ENCODE data around the gene LRPAP1.

The LRPAP1 gene

DNA sequence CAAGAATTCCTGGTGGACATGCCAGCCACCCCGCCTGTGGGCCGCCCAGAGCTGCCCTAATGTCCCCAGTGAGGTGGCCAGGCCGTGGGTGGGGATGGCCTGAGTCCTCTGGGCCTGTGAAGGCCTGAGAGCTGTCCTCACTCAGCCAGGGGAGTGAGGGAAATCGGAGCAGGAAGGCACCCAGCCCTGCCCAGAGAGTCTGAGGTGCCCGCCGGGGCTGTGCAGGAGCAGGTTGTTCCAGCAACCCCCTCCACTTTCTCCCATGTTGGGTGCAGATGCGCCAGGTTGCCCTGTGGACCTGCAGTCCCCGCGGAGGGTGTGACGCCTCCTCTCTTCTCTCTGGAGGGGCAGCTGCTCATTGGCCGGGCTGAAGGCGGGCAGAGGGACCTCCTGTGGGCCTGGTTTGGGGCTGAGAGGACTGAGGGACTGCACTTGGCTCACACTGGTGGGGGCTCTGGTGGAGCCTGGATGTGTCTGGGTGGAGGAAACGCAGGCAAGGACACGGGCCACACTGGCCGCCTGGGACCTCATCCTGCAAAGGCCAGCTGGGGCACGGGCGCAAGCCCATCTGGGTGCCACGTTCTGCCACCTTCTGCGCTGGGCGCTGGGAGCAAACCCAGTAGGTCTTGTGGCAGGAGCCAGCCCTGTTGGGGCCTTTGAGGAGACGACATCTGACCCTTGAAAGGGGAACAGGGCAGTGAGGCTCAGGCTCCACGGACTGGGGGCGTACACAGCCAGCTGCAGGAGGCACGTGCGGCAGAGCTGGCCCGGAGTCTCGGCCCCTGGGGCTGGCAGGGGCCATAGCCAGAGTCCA, 55.1 kb downstream of the LRPAP1 start:
- no peak for DNase-seq (ENCODE audit: extremely low read depth, insufficient read length)
- Histone ChIP-seq H3K27me3 (replicated peaks; ENCODE audit: control insufficient read depth, insufficient read depth, low read length) (no peaks in the 10 kb centered on the region; the same call in 1 of the 2 replicates), H3K4me3 (replicated peaks; ENCODE audit: low read depth, low read length) (no peak overlapping the region), H3K36me3 (ENCODE audit: control insufficient read depth, insufficient read depth, low read length) (no peaks in the 10 kb centered on the region)
- TF ChIP-seq, protein P1, sequence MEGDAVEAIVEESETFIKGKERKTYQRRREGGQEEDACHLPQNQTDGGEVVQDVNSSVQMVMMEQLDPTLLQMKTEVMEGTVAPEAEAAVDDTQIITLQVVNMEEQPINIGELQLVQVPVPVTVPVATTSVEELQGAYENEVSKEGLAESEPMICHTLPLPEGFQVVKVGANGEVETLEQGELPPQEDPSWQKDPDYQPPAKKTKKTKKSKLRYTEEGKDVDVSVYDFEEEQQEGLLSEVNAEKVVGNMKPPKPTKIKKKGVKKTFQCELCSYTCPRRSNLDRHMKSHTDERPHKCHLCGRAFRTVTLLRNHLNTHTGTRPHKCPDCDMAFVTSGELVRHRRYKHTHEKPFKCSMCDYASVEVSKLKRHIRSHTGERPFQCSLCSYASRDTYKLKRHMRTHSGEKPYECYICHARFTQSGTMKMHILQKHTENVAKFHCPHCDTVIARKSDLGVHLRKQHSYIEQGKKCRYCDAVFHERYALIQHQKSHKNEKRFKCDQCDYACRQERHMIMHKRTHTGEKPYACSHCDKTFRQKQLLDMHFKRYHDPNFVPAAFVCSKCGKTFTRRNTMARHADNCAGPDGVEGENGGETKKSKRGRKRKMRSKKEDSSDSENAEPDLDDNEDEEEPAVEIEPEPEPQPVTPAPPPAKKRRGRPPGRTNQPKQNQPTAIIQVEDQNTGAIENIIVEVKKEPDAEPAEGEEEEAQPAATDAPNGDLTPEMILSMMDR (IDR thresholded peaks at IDR 0.05; ENCODE audit: insufficient read depth, low read length, poor library complexity, severe bottlenecking) = no peak

DNA sequence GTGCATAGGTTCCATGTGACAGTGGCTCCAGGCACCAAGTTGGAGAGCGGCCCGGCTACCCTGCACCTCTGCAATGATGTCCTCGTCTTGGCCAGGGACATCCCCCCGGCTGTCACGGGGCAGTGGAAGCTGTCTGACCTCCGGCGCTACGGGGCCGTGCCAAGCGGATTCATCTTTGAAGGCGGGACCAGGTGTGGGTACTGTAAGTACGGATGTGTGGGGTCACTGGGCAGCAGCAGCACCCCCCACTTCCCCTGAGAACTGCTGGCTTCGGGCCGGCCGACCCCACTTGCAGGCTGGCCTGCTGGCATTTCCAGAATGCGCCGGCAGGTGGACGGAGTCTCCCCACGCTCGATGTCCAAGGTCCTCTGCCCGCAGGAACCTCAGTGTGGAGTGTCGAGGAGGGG, 55.9 kb downstream of the LRPAP1 start:
- no peak for DNase-seq (ENCODE audit: extremely low read depth, insufficient read length)
- H3K27me3 ChIP-seq (replicated peaks; ENCODE audit: control insufficient read depth, insufficient read depth, low read length) = no peaks in the 10 kb centered on the region; the same call in 1 of the 2 replicates
- no peaks in the 10 kb centered on the region for H3K36me3 ChIP-seq (ENCODE audit: control insufficient read depth, insufficient read depth, low read length)
- H3K4me3 ChIP-seq (replicated peaks; ENCODE audit: low read depth, low read length) = no peak overlapping the region
- TF ChIP-seq, protein P1 (IDR thresholded peaks at IDR 0.05; ENCODE audit: insufficient read depth, low read length, poor library complexity, severe bottlenecking) = no peak

DNA sequence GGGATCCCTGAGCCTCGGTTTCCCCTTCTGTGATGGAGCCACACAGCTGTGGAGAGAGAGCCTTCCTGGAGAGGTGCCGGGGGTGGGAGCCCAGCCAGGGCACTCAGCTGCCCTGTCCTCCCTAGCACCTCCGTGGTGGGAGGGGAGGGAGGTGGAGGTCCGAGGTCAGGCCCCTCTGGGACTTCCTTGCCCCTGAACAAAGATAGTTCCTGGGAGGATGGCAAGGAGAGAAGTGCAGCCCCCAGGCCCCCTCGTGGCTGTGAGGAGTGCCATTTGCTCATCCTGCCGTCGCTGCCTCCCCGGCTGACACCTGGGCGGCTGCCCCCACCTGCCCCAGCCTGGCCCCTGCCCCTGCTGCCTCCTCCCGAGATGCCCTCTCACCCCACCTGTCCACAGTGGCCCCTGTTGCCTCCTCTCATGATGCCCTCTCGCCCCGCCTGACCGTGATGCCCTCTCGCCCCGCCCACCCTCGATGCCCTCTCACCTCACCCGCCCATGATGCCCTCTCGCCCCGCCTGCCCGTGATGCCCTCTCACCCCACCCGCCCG, 56.4 kb downstream of the LRPAP1 start:
- TF ChIP-seq, protein P1 (IDR thresholded peaks at IDR 0.05; ENCODE audit: insufficient read depth, low read length, poor library complexity, severe bottlenecking) = no peak
- DNase-seq (ENCODE audit: extremely low read depth, insufficient read length) = no peak
- H3K27me3 ChIP-seq (replicated peaks; ENCODE audit: control insufficient read depth, insufficient read depth, low read length) = no peaks in the 10 kb centered on the region; the same call in 1 of the 2 replicates
- H3K36me3 ChIP-seq (ENCODE audit: control insufficient read depth, insufficient read depth, low read length) = no peaks in the 10 kb centered on the region
- H3K4me3 ChIP-seq (replicated peaks; ENCODE audit: low read depth, low read length) = no peak overlapping the region

DNA sequence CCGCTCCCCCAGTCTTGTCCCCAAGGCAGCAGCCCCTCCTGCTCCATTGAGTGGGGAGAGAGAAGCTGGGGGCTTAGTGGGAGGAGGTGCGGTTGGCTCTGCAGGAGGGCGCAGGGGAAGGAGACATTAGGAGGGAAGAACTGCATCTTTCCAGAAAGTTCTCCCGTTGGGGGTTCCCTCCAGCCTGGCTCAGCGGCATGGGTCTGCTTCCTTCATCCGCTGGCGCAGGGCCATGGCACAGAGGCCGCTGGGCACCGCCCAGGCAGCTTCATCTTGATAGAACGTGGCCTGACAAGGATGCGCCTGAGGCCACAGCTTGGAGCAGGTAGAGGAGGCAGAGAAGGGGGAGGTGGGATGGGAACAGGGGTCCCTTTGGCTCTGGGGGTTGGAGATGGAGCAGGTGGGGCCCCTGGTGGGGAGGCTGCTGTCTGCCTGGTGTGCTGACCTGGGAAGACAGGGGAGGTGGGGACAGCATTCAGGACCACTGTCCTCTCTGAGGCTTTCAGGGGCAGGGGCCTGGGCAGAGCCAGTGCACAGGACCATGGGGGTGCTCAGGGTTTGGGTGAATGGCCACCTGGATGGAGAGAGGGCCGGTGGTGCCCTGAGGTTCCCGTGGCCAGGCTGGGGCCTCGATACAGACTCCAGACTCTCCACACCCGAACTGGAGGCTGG, 57.0 kb downstream of the LRPAP1 start:
- Histone ChIP-seq H3K27me3 (replicated peaks; ENCODE audit: control insufficient read depth, insufficient read depth, low read length) (no peaks in the 10 kb centered on the region; the same call in 1 of the 2 replicates), H3K4me3 (replicated peaks; ENCODE audit: low read depth, low read length) (no peak overlapping the region), H3K36me3 (ENCODE audit: control insufficient read depth, insufficient read depth, low read length) (no peaks in the 10 kb centered on the region)
- no peak for DNase-seq (ENCODE audit: extremely low read depth, insufficient read length)
- TF ChIP-seq, protein P1 (IDR thresholded peaks at IDR 0.05; ENCODE audit: insufficient read depth, low read length, poor library complexity, severe bottlenecking) = no peak

DNA sequence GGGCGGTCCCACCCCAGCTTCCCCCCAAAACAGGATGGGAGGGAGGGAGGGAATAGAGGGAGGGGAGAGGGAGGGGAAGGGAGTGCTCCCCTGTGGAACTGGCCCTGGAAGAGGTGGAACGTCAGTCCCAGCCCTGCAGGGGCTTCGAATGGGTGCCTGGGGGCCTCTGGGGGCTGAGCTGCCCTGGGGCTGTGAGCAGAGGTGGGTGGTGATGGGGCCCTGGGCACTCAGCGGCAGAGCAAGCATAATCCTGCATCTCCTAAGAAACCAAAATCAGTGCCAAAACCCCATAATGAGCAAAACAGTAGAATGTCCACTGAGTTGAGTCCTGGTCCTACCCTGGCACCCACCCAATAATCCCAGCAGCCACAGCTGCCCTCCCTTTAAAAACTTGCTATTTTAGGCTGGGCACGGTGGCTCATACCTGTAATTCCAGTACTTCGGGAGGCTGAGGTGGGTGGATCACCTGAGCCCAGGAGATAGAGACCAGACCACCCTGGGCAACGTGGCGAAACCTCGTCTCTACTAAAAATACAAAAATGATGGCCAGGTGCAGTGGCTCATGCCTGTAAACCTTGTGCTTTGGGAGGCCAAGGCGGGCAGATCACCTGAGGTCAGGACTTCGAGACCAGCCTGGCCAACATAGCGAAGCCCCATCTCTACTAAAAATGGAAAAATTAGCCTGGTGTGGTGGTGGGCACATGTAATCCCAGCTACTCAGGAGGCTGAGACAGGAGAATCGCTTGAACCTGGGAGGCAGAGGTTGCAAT, 58.0 kb downstream of the LRPAP1 start:
- Histone ChIP-seq H3K4me3 (replicated peaks; ENCODE audit: low read depth, low read length) (no peak overlapping the region), H3K36me3 (ENCODE audit: control insufficient read depth, insufficient read depth, low read length) (no peaks in the 10 kb centered on the region), H3K27me3 (replicated peaks; ENCODE audit: control insufficient read depth, insufficient read depth, low read length) (no peaks in the 10 kb centered on the region; the same call in 1 of the 2 replicates)
- DNase-seq (ENCODE audit: extremely low read depth, insufficient read length) = no peak
- TF ChIP-seq, protein P1 (IDR thresholded peaks at IDR 0.05; ENCODE audit: insufficient read depth, low read length, poor library complexity, severe bottlenecking) = no peak

Measured in GM06990 (cell line).